Erythroblast (primary cell): ENCODE measurements around the gene HSPE1.

Experiments used
- GATA1 ChIP-seq: IDR thresholded peaks from 2 replicates; pipeline ENCODE4 v1.6.1; 2011; ENCODE audit warnings: low read depth, mild to moderate bottlenecking, control low read depth, low read length, moderate library complexity
- POLR2A ChIP-seq: IDR thresholded peaks from 2 replicates; pipeline ENCODE4 v1.6.1; 2011; ENCODE audit warnings: mild to moderate bottlenecking, low read length

DNA sequence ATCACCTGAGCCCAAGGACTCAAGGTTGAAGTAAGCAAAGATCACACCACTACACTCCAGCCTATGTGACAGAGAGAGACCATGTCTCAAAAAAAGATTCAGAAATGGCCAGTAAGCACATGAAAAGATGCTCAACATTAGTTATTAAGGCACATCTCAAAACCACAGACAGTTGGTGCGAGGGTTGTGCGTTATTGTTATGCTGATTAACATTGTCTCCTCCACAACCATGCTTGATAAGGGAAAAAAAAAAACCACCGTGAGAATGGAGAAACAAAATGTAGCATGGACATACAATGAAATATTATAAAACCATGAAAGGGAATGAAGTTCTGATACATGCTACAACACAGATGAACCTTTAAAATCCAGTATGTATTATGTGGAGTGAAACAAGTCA, 43.0 kb downstream of the HSPE1 start:
- no peak for TF ChIP-seq POLR2A
- no peak for TF ChIP-seq GATA1
